Measurements from ENCODE around the gene RASL11A. TPM values are rescaled to one million over a fixed set of nuclear protein-coding genes. Genes with fewer than 3 reads are reported as not detected.

The RASL11A gene
- total and polyA plus RNA-seq, 2 of the 13 experiments (the other 11 are each of a cell fraction or from before 2014, with no cell fraction given): 3.0 to 4.1 TPM

GRCh38 chr13:27251166-27252091 lies 19.2 kb upstream of the RASL11A start, which contains the start of gene RPL21 (continued):
- 0 out of 2 replicates have a peak, but pooled peaks have one; percentile 25 for TF ChIP-seq ZFP1 (CRISPR knock-in tag; IDR thresholded peaks at IDR 0.05)
- TF ChIP-seq ZNF567 (CRISPR knock-in tag; IDR thresholded peaks at IDR 0.05; ENCODE audit: borderline replicate concordance): 0 out of 2 replicates have a peak, but pooled peaks have one; percentile 42
- peak; percentile 44; the same call in 1 of the 2 replicates for TF ChIP-seq SOX5 (CRISPR knock-in tag; IDR thresholded peaks at IDR 0.05; ENCODE audit: borderline replicate concordance)
- TF ChIP-seq NFE2L2 (IDR thresholded peaks at IDR 0.05; ENCODE audit: low read length): no peak
- TF ChIP-seq WIZ (CRISPR knock-in tag; IDR thresholded peaks at IDR 0.05): no peak; the same call in 1 of the 2 replicates
- TF ChIP-seq LCORL (IDR thresholded peaks at IDR 0.05): no peak; the same call in 1 of the 2 replicates
- TF ChIP-seq LCORL (CRISPR knock-in tag; IDR thresholded peaks at IDR 0.05): no peak
- TF ChIP-seq RBM22 (optimal IDR thresholded peaks at IDR 0.05; ENCODE audit: low read length): peak; percentile 32
- no peak for TF ChIP-seq ZNF572 (CRISPR knock-in tag; IDR thresholded peaks at IDR 0.05)
- TF ChIP-seq CREBL2 (CRISPR knock-in tag; IDR thresholded peaks at IDR 0.05; ENCODE audit: borderline replicate concordance): no peak
- TF ChIP-seq ZSCAN5A (CRISPR knock-in tag; IDR thresholded peaks at IDR 0.05; ENCODE audit: borderline replicate concordance): peak; percentile 50; the same call in 1 of the 2 replicates
- TF ChIP-seq DZIP1 (CRISPR knock-in tag; IDR thresholded peaks at IDR 0.05): peak; percentile 95
- peak; percentile 97 for TF ChIP-seq KAT8 (CRISPR knock-in tag; IDR thresholded peaks at IDR 0.05)
- TF ChIP-seq THAP7 (CRISPR knock-in tag; IDR thresholded peaks at IDR 0.05): no peak
- TF ChIP-seq EZH2 (conservative IDR thresholded peaks at IDR 0.05; ENCODE audit: low read depth, low read length): no peak
- peak; percentile 95 for TF ChIP-seq KDM2A (CRISPR knock-in tag; IDR thresholded peaks at IDR 0.05; ENCODE audit: borderline replicate concordance, low read depth)
- TF ChIP-seq ATF2 (CRISPR knock-in tag; IDR thresholded peaks at IDR 0.05): peak; percentile 69
- TF ChIP-seq ZNF280D (CRISPR knock-in tag; IDR thresholded peaks at IDR 0.05): peak; percentile 86
